ENCODE results near the gene ARHGEF26. TPM values are rescaled to one million over a fixed set of nuclear protein-coding genes. Genes with fewer than 3 reads are reported as not detected.

The ARHGEF26 gene
- total and polyA plus RNA-seq, 5 experiments from 2014 or later: 0.08 to 0.22 (median 0.13) TPM; not detected in 2

DNA sequence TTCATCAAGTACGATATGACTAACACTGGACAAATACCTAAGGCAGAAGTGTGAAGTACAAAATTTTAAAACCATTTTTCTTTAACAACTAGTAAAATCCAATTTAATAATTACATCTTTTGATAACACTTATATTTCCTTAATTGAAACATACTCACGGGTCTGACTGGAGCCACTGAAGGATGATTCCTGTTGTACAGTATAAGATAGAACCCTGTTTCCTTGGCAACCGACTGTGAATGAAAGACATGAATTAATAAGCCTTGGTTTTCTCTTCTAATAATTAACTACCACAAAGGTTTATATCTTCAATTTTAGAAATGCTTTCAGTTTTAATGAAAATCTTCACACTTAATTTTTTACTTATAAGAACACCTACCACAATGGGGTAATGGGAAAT, 183.7 kb downstream of the ARHGEF26 start:
- peak overlapping the region in 2 of 10 donors; percentile 29 to 31 for H3K27ac Mint-ChIP-seq
- H3K4me1 Mint-ChIP-seq: peaks cover 9 to 13% (median 12%) of the 10 kb centered on the region in 4 donors
- H3K27me3 Mint-ChIP-seq: no peaks in the 10 kb centered on the region
- H3K4me3 Mint-ChIP-seq: no peak overlapping the region
- peaks cover 4 to 93% (median 14%) of the 10 kb centered on the region in 3 donors for H3K36me3 Mint-ChIP-seq
- DNase-seq (no peak), ATAC-seq (no peak)
- POLR2A ChIA-PET: no interaction called here
- no peaks in the 10 kb centered on the region for H3K9me3 Mint-ChIP-seq

DNA sequence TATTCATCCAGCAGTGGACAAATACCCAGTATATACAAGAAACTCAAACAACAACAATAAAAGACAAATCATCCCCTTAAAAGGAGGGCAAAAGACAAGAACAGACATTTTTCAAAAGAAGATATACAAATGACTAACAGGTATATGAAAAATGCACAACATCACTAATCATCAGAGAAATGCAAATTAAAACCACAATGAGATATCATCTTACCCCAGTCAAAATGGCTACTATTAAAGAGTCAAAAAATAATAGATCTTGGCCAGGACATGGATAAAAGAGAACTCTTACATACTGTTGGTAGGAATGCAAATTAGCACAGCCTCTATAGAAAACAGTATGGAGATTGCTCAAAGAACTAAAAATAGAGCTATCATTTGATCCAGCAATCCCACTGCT, 186.2 kb downstream of the ARHGEF26 start:
- Mint-ChIP-seq H3K9me3 (no peaks in the 10 kb centered on the region), H3K27me3 (no peaks in the 10 kb centered on the region), H3K4me1 (peaks cover 8 to 13% (median 12%) of the 10 kb centered on the region in 4 donors), H3K27ac (peak overlapping the region in 6 of 10 donors; percentile 3 to 70 (median 22)), H3K36me3 (peaks cover 2 to 80% (median 8%) of the 10 kb centered on the region in 3 donors), H3K4me3 (no peak overlapping the region)
- DNase-seq (no peak), ATAC-seq (no peak)
- POLR2A ChIA-PET: no interaction called here

Other genes starting within 250 kb of the ARHGEF26 start
- 100 to 1,000 TPM; 117 to 121 TPM for gene DHX36, start 203.1 kb downstream of the ARHGEF26 start, total RNA-seq
- 10 to 100 TPM; 15.2 to 16.6 (median 15.6) TPM for gene DHX36, start 203.1 kb downstream of the ARHGEF26 start, polyA plus RNA-seq

All from naive thymus-derived CD8-positive, alpha-beta T cell (primary cell).